Skeletal muscle tissue (tissue), 4 donors: ENCODE results near the gene ALKBH5. TPM values are rescaled to one million over a fixed set of nuclear protein-coding genes. Genes with fewer than 3 reads are reported as not detected.

Experiments used
- H3K27ac ChIP-seq: one replicate; pipeline ENCODE4 v1.7.0; 2013; ENCODE audit warnings: mild to moderate bottlenecking, low read depth, low read length, inconsistent platforms
- H3K27me3 ChIP-seq, 3 donors: one replicate each; pipeline ENCODE4 v1.7.0; 2013; ENCODE audit warnings: low read length in 3 of 3; ENCODE audit not compliant: control insufficient read depth in 3 of 3, insufficient read depth in 3 of 3
- H3K36me3 ChIP-seq, 3 donors: one replicate each; pipeline ENCODE4 v1.7.0; 2013; ENCODE audit warnings: low read length in 3 of 3; ENCODE audit not compliant: control insufficient read depth in 3 of 3, insufficient read depth in 3 of 3
- H3K4me1 ChIP-seq, 3 donors: one replicate each; pipeline ENCODE4 v1.7.0; 2013; ENCODE audit warnings: low read length in 3 of 3, mild to moderate bottlenecking in 3 of 3; ENCODE audit not compliant: control insufficient read depth in 3 of 3, insufficient read depth in 3 of 3
- H3K4me3 ChIP-seq, 3 donors: one replicate each; pipeline ENCODE4 v1.7.0; 2013; ENCODE audit warnings: low read length in 3 of 3
- H3K9ac ChIP-seq, 3 donors: one replicate each; pipeline ENCODE4 v1.7.0; 2013; ENCODE audit warnings: low read length in 3 of 3, mild to moderate bottlenecking in 3 of 3, moderate library complexity in 2 of 3, low read depth in 1 of 3
- H3K9me3 ChIP-seq, 3 donors: one replicate each; pipeline ENCODE4 v1.7.0; 2013; ENCODE audit warnings: low read length in 3 of 3; ENCODE audit not compliant: control insufficient read depth in 3 of 3
- total RNA-seq: library from RNA; depleted of rRNA; stranded (reverse); fragments of >200 nt; gene quantifications from one replicate; pipeline ENCODE4 v1.2.3, GENCODE V29; 2014
- donor health status: Osteomylitis.

Gene ALKBH5
- total RNA-seq, 1 donor from 2014 or later, result 77.8 TPM

GRCh38 chr17:18225642-18226283, 42.1 kb downstream of the ALKBH5 start:
- H3K4me1 ChIP-seq, result peaks cover 17 to 22% (median 21%) of the 10 kb centered on the region in 3 donors
- no peaks in the 10 kb centered on the region for H3K9me3 ChIP-seq
- H3K36me3 ChIP-seq, result no peaks in the 10 kb centered on the region
- peak overlapping the region; percentile 81 to 90 (median 86) for H3K9ac ChIP-seq
- H3K27ac ChIP-seq, result no peak overlapping the region
- peak overlapping the region; percentile 76 to 88 (median 82) for H3K4me3 ChIP-seq
- H3K27me3 ChIP-seq, result no peaks in the 10 kb centered on the region

- H3K36me3 ChIP-seq, result no peaks in the 10 kb centered on the region
- H3K9me3 ChIP-seq, result no peaks in the 10 kb centered on the region
- H3K4me3 ChIP-seq, result peak overlapping the region; percentile 76 to 88 (median 82)
- H3K27me3 ChIP-seq, result no peaks in the 10 kb centered on the region
- H3K4me1 ChIP-seq, result peaks cover 17 to 22% (median 21%) of the 10 kb centered on the region in 3 donors
- no peak overlapping the region for H3K27ac ChIP-seq
- H3K9ac ChIP-seq, result peak overlapping the region; percentile 81 to 90 (median 86)
Measured at GRCh38 chr17:18226284-18226945, 42.8 kb downstream of the ALKBH5 start.

GRCh38 chr17:18227635-18228034, 44.0 kb downstream of the ALKBH5 start:
- Histone ChIP-seq H3K4me1 (peaks cover 17 to 22% (median 21%) of the 10 kb centered on the region in 3 donors), H3K27ac (no peak overlapping the region), H3K9ac (no peak overlapping the region), H3K4me3 (no peak overlapping the region), H3K36me3 (peaks cover 0 to 2% (median 0%) of the 10 kb centered on the region in 3 donors), H3K27me3 (no peaks in the 10 kb centered on the region), H3K9me3 (no peaks in the 10 kb centered on the region)

- H3K4me3 ChIP-seq, result no peak overlapping the region
- no peaks in the 10 kb centered on the region for H3K9me3 ChIP-seq
- H3K27me3 ChIP-seq, result no peaks in the 10 kb centered on the region
- no peak overlapping the region for H3K27ac ChIP-seq
- H3K36me3 ChIP-seq, result peaks cover 0 to 2% (median 2%) of the 10 kb centered on the region in 3 donors
- H3K4me1 ChIP-seq, result peaks cover 17 to 22% (median 21%) of the 10 kb centered on the region in 3 donors
- no peak overlapping the region for H3K9ac ChIP-seq
Measured at GRCh38 chr17:18228176-18228682, 44.6 kb downstream of the ALKBH5 start.

- Histone ChIP-seq H3K27ac (no peak overlapping the region), H3K36me3 (peaks cover 6 to 10% (median 10%) of the 10 kb centered on the region in 3 donors), H3K9me3 (no peaks in the 10 kb centered on the region), H3K9ac (no peak overlapping the region), H3K4me1 (peaks cover 17 to 20% (median 18%) of the 10 kb centered on the region in 3 donors), H3K27me3 (no peaks in the 10 kb centered on the region), H3K4me3 (no peak overlapping the region)
Measured at GRCh38 chr17:18229254-18229653, 45.6 kb downstream of the ALKBH5 start.

- H3K9me3 ChIP-seq, result no peaks in the 10 kb centered on the region
- H3K4me3 ChIP-seq, result no peak overlapping the region
- no peak overlapping the region for H3K9ac ChIP-seq
- H3K4me1 ChIP-seq, result peaks cover 12 to 18% (median 13%) of the 10 kb centered on the region in 3 donors
- no peaks in the 10 kb centered on the region for H3K27me3 ChIP-seq
- H3K27ac ChIP-seq, result no peak overlapping the region
- peaks cover 8 to 16% (median 14%) of the 10 kb centered on the region in 3 donors for H3K36me3 ChIP-seq
Measured at GRCh38 chr17:18229771-18230170, 46.1 kb downstream of the ALKBH5 start.

- Histone ChIP-seq H3K4me1 (peaks cover 9 to 15% (median 10%) of the 10 kb centered on the region in 3 donors), H3K9ac (no peak overlapping the region), H3K27ac (no peak overlapping the region), H3K4me3 (no peak overlapping the region), H3K36me3 (peaks cover 15 to 23% (median 21%) of the 10 kb centered on the region in 3 donors), H3K27me3 (no peaks in the 10 kb centered on the region), H3K9me3 (no peaks in the 10 kb centered on the region)
Measured at GRCh38 chr17:18230288-18231141, 46.9 kb downstream of the ALKBH5 start.

- H3K27me3 ChIP-seq, result no peaks in the 10 kb centered on the region
- no peak overlapping the region for H3K4me3 ChIP-seq
- H3K36me3 ChIP-seq, result peaks cover 15 to 28% (median 21%) of the 10 kb centered on the region in 3 donors
- H3K27ac ChIP-seq, result no peak overlapping the region
- H3K9me3 ChIP-seq, result no peaks in the 10 kb centered on the region
- no peak overlapping the region for H3K9ac ChIP-seq
- peaks cover 5 to 11% (median 6%) of the 10 kb centered on the region in 3 donors for H3K4me1 ChIP-seq
Measured at GRCh38 chr17:18231164-18231563, 47.5 kb downstream of the ALKBH5 start.

- no peak overlapping the region for H3K27ac ChIP-seq
- H3K36me3 ChIP-seq, result peaks cover 33 to 40% (median 34%) of the 10 kb centered on the region in 3 donors
- no peaks in the 10 kb centered on the region for H3K9me3 ChIP-seq
- H3K4me1 ChIP-seq, result no peaks in the 10 kb centered on the region
- no peak overlapping the region for H3K4me3 ChIP-seq
- no peak overlapping the region for H3K9ac ChIP-seq
- no peaks in the 10 kb centered on the region for H3K27me3 ChIP-seq
Measured at GRCh38 chr17:18233803-18234518, 50.3 kb downstream of the ALKBH5 start.
